VCaP (cell line): ENCODE measurements around the gene SLC44A5.

ENCODE experiments used
- H3K27ac ChIP-seq: fragments of 450-650 bp; 2 replicates; pipeline ENCODE4 v1.5.1; 2017
- TF ChIP-seq, protein P1 (sequence below): fragments of 450-650 bp; conservative IDR thresholded peaks from 2 replicates; pipeline ENCODE4 v1.5.1; 2017; ENCODE audit warnings: mild to moderate bottlenecking, moderate library complexity

Gene SLC44A5

DNA sequence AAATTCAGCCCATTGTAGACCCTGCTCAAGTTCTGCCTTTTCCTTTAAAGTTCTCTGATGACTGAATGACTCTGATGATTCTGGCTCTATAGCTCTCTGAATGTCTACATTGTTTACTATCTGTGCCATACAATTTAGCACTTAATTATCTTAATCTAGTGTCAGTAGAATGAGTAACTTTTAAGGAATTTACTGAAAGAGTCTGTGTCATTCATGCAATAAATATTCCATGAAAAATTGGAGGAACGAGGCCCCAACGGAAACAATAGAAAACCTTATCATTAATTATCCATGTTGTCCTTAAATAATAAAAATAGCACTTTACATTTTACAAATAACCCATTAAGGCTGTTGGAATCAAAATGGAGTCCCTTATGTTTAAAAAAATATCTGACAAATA lies 77.8 kb downstream of the SLC44A5 start:
- H3K27ac ChIP-seq = no peak overlapping the region
- TF ChIP-seq, protein P1, sequence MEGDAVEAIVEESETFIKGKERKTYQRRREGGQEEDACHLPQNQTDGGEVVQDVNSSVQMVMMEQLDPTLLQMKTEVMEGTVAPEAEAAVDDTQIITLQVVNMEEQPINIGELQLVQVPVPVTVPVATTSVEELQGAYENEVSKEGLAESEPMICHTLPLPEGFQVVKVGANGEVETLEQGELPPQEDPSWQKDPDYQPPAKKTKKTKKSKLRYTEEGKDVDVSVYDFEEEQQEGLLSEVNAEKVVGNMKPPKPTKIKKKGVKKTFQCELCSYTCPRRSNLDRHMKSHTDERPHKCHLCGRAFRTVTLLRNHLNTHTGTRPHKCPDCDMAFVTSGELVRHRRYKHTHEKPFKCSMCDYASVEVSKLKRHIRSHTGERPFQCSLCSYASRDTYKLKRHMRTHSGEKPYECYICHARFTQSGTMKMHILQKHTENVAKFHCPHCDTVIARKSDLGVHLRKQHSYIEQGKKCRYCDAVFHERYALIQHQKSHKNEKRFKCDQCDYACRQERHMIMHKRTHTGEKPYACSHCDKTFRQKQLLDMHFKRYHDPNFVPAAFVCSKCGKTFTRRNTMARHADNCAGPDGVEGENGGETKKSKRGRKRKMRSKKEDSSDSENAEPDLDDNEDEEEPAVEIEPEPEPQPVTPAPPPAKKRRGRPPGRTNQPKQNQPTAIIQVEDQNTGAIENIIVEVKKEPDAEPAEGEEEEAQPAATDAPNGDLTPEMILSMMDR = no peak

DNA sequence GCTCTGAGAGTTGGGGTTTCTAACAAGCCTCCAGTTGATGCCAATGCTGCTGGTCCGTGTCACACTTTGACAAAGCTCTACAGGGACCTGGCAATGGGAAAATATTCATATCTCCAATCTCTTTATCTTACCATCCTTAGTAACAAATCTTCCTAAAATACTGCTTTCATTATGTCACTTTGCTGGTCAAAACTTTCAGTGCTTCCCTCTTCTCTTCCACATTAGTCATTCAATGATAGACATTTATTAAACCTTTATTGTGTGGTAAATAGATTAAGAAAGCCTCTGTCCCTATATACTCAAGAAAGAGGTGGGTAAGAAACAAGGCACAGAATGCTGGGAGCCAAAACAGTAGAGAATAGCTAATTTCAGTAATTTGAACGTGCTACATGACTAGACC lies 79.3 kb downstream of the SLC44A5 start:
- H3K27ac ChIP-seq = no peak overlapping the region
- TF ChIP-seq, protein P1 = no peak

DNA sequence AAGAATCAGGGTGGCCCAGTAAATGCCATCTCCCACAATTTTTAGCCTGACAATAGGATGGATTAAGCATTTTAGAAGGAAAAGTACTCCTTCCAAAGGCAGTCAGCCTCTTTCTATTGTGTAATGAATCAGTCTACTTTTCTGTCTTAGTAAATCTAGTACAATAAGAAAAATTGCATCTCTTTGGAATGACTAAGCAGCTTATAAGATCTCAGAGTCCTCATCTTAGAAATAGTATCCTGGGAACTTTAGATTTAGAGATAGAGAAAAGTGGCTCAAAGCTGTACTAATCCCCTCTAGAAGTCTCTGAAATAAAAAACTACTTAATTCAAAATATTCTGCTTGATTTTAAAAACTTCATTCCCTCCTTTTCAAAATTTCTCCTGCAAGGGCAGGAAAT lies 81.4 kb downstream of the SLC44A5 start:
- no peak overlapping the region for H3K27ac ChIP-seq
- TF ChIP-seq, protein P1 = no peak

DNA sequence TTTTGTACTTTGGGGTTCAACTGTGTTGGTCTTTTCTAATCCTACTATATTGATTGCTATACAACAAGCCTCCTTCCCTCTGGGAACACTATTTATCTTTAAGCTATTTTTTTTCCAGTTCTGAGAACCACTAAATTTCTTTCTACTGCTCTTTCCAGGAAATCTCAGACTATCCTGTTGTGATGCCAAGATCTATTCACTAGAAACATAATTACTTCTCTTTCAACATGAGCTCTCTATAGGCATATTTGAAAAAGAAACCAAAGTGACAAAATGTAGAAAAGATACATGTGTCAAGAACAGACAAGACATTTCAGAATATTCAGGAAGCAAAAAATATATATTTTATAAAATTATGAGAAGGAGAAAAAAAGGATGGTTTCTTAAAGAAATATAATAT lies 82.9 kb downstream of the SLC44A5 start:
- TF ChIP-seq, protein P1 = no peak
- no peak overlapping the region for H3K27ac ChIP-seq

DNA sequence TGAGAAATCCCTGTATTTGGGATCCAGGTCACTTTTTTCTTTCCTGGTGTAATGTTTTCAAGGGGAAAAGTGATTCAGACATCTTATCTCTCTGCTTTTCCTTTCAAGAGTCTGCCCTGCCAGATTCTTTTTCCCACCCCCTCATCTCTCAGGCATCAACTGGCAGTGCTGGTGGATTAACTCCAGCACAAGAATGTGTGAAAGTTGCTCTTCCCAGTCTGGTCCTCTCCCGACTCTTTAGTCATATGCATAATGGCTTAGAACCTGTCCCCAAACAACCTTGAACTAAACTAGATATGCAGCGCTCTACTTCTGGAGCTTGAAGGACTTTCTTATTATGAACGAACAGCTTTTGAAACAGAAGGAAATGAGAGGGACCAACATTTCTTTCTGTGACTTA lies 88.5 kb downstream of the SLC44A5 start:
- H3K27ac ChIP-seq = no peak overlapping the region
- TF ChIP-seq, protein P1 = no peak

DNA sequence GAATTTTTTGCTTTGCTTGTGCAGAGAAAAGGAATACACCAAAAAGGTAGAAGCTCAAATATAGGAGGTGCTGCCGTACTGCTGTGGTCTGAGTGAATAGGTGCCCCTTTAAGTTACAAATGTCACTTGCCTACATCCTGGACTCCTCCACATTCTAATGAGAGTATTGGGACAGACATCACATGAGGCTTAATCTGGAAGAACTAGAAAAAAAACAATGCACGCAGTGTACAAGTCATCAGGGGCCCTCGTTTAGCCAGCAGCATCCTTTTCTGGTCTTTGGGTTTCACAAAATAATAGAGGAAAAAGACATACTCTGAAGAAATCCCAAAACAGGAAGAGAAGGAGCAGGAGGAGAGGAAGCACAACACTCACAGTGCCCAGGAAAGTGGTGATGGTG lies 89.3 kb downstream of the SLC44A5 start:
- TF ChIP-seq, protein P1 = no peak
- no peak overlapping the region for H3K27ac ChIP-seq

DNA sequence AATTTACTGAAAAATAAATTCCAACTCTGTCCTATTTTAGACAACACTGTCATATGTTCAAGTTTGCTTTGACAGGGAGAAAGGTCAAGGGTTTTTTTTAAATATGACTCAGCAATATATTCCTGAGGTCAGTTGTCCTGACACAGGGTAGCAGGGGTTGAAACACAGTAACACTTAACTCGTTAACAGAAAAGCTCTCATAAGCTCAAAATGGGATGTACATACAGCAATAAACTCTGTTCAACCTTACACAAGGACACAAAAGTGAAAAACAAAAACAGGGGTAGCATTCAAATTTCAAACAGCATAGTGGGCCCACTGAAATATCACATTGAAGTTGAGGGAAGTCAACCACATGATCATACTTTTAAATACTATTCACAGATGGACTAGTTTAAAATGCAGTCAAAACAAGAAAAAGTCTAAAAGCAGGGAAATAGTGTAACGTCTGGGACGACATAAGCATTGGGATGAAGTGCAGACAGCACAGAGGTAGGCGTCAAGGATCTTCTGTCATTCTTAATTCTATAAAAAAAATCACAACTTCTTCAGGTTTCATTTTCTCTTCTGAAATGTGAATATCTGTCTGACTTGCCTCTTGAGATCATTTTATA lies 89.9 kb downstream of the SLC44A5 start:
- H3K27ac ChIP-seq = no peak overlapping the region
- TF ChIP-seq, protein P1 = no peak
